Measurements from ENCODE around the gene ST3GAL3.
"Not testable (repeated sequence)": the region's sequence is repeated elsewhere in the genome, so short reads cannot be mapped to it uniquely, and the experiment has no call there.

The ST3GAL3 gene

DNA sequence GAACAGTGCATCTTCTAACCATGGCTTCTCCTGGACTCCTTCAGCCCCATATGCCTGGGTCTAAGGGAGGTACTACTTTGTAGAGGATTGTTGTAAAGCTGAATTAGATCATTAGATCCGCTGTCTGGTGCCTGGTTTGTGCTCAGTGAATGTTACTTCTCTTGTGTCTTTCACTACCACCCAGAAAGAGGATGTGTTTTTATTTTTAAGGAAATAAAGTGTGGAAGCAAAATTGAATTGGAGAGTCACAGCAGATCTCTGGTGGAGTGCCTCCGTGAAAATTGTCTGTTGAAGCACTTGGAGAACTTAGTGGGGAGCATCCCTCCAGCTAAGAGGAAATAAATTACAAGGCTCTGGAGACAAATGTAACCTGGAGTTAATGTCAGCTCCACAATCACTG lies 124.5 kb downstream of the ST3GAL3 start:
- DNase-seq: no peak
- in situ Hi-C loops (cut with HindIII; ENCODE audit: low pct_ligation_motif_present, low pct_unique_long_range_greater_than_20kb, low sequenced_read_pairs): no loop called here

DNA sequence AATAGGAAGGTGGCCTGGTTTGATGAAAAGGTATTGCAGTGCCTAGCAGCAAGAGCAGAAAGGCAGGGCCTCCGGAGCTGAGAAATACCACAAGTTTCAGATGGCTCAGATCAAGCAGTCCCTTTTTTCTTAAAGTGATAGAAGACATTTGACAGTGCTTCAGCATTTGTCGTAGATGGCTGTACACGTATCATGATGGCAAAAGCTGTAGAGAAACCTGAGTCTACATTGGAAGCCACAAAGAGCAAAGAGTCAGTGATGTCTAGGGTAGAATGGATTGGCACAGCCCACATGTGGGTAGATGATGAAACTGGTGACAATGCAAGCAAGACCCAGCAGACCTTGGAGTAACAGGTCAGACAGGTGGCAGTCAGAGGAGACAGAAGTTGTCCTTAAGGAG lies 124.9 kb downstream of the ST3GAL3 start:
- in situ Hi-C loops (cut with HindIII; ENCODE audit: low pct_ligation_motif_present, low pct_unique_long_range_greater_than_20kb, low sequenced_read_pairs): no loop called here
- no peak for DNase-seq

DNA sequence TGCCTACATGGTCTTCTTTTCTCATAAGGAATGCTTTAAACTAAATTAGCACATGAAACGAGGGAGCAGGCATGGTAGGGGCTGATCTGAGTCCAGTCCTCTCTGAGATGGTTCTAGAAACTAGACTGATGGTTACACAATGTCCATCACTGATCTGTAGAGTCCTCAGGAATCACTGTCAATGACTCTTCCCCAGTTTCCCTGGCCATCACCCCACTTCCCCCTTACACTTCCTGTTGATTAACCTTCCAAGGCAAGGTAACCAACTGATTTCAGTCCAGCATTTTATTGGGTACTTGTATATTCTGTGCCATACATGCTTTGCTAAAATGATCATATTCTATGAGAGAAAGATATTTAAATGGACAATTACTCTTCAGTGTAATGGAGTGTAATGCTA lies 125.7 kb downstream of the ST3GAL3 start:
- no peak for DNase-seq
- in situ Hi-C loops (cut with HindIII; ENCODE audit: low pct_ligation_motif_present, low pct_unique_long_range_greater_than_20kb, low sequenced_read_pairs): no loop called here

DNA sequence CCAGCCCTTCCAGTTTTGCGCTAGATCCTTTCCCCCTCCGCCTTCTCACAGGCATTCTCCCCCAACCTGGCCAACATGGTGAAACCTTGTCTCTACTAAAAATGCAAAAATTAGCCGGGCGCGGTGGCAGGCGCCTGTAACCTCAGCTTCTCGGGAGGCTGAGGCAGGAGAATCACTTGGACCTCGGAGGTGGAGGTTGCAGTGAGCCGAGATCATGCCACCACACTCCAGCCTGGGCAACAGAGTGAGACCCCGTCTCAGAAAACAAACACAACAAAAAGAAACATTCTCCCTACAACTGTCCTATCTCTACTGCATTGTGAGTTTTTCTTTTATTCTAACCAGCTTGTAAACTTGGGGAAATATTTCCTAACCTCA lies 126.6 kb downstream of the ST3GAL3 start:
- in situ Hi-C loops (cut with HindIII; ENCODE audit: low pct_ligation_motif_present, low pct_unique_long_range_greater_than_20kb, low sequenced_read_pairs): not testable (repeated sequence)

DNA sequence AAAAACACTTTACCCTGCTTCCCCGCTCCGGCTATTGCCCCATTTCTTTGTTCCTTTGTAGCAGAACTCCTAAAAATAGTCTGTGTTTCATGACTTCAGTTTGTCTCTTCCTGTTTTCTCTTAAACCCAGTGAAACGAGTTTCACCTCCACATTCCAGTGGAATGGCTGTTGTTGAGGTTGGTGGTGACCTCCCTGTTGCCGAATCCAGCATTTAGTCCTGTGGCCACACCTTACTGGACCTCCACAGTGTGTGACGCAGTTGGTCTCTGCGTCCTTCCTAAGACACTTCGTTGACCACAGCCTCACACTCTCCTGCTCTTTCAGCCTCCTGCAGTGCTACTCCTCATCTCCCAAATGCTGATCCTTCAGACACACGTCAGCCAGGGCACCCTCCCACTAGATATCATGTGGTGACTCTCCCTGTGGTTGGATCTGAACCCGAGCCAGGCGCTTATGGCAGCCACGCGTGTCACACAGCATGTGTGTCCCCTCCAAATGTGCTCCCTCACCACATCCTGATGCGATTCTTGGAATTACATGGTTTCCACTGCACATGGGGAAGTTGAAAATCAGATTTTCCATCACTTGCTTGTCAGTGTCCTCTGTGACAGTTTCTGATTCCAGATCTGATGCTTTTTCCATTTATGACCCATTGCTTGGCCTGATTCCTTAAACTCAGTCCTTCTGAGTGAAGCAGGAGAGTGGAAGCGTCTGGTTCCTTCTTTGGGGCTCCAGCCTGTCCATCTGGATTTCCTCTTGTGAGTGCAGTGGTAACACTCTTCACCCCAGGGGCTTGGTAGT lies 127.1 kb downstream of the ST3GAL3 start:
- in situ Hi-C loops (cut with HindIII; ENCODE audit: low pct_ligation_motif_present, low pct_unique_long_range_greater_than_20kb, low sequenced_read_pairs): no loop called here
- no peak for DNase-seq

More for the DNA sequence above, 126.6 kb downstream of the ST3GAL3 start:
- not testable (repeated sequence) for DNase-seq

DNA sequence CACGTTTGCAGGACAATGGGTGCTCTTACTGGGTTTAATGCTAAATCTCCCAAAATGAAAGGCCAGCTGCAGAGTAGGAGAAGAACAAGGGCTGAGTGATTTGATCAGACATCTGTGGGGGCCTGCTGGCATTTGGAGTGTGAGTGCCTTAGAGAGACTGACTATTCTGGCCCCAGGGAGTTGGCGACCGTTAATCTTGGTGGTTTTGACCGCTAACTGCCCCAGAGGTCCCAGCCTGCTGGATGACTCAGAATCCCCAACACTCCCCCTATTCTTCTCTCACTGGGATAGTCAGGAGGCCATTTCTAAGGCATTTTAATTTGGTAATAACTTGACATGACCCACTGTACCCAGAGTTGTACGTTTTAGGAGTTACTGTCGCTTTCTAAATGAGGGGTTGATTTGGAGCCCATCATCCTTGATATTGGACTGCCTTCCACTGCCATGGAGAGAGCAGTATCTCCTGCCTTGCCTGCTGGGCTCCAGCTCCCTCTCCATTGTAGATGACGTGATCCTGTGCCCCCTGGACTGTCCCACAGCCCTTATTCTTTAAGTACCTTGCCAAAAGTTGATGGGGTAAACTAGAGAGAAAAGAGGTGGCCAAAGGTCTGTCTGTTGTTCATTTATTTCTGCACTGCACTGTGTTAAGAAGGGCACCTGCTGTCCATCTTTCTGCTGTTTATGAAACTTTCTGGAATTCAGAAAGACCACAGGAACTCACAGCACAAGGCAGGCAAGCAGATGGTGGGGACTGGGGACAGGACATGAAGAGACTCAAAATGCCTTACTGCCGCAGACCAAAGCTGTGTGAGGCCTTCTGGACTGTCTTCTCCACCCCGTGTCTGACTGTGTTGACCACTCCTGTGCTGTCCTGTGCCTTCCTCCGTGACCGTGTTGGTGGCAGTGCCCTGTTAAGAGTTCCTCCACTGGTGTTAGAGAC lies 128.0 kb downstream of the ST3GAL3 start:
- peak; percentile 51 for DNase-seq

DNA sequence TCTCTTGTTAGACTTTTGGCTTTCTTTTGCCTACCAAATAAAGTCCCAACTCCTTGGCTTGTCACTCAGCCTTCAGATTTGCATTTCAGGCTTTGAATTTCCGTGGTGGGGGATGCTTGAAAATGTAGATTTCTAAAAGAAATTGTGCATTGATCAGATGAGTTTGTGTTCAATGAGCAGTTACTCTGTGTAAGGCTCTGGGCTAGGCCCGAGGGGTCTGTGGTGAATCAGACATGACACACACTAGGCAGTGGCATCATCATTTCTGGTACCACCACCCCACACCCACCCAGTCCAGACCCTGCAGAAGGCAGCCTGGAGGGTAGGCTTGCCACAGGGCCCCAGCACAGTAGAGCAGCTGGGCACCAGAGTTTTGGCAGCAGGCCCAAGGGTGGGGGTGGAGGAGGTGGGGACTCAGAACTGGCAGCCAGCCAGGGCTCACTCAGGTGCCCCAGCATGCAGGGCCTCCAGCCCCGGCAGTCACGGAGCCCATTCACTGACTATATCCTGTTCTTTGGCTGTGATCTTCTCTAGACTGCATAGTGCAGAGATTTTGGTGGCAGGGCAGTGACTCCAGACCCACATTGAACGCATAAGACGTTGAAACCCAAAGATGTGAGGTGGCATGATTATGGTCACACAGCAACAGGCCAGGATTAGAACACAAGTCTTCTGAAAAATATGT lies 129.1 kb downstream of the ST3GAL3 start:
- in situ Hi-C loops (cut with HindIII; ENCODE audit: low pct_ligation_motif_present, low pct_unique_long_range_greater_than_20kb, low sequenced_read_pairs): no loop called here
- peak; percentile 28 for DNase-seq

More for the DNA sequence above, 128.0 kb downstream of the ST3GAL3 start:
- in situ Hi-C loops (cut with HindIII; ENCODE audit: low pct_ligation_motif_present, low pct_unique_long_range_greater_than_20kb, low sequenced_read_pairs): no loop called here

DNA sequence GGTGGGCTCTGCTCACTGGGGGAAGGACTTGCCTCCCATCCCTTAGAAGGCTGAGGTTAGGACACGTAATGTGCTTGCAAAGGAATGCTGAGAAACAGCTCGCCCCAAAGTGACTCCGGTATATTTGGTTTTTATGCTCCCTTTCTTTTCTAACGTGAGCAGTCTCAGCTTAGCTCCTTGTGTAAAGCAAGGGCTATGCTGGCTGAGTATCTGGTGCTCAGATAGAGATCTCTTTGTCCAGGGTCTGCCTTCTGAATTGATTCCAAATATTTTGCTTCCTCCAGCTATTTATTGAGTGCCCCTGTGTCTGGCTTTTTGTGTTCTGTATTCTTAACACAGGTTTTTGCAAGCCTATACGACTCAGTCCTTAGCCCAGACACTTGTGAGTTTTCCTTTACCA lies 131.7 kb downstream of the ST3GAL3 start:
- in situ Hi-C loops (cut with HindIII; ENCODE audit: low pct_ligation_motif_present, low pct_unique_long_range_greater_than_20kb, low sequenced_read_pairs): no loop called here
- DNase-seq: no peak

DNA sequence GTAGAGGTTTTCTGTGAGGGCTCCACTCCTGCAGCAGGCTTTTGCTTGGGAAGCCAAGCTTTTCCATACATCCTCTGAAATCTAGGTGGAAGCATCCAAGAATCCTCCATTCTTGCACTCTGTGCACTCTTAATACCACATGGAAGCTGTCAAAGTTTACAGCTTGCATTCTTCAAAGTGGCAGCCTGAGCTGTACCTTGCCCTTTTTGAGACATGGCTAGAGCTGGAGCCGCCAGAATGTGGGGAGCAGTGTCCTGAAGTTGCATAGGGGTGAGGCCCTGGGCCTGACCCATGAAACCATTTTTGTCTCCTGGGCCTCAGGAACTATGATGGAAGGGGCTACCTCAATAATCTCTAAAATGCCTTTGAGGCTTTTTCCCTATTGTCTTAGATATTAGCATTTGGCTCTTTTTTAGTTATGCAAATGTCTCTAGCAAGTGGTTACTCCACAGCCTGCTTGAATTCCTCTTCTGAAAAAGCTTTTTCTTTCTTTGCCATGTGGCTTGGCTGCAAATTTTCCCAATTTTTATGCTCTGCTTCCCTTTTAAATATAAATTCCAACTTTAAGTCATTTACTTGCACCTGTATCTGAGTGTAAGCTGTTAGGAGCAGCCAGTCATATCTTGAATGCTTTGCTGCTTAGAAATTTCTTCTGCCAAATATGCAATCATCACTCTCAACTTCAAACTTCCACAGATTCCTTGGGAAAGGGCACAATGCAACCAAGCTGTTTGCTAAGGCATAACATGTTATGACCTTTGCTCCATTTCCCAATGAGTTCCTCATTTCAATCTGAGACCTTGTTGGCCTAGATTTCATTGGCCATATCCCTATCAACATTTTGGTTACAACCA lies 134.2 kb downstream of the ST3GAL3 start:
- in situ Hi-C loops (cut with HindIII; ENCODE audit: low pct_ligation_motif_present, low pct_unique_long_range_greater_than_20kb, low sequenced_read_pairs): no loop called here

DNA sequence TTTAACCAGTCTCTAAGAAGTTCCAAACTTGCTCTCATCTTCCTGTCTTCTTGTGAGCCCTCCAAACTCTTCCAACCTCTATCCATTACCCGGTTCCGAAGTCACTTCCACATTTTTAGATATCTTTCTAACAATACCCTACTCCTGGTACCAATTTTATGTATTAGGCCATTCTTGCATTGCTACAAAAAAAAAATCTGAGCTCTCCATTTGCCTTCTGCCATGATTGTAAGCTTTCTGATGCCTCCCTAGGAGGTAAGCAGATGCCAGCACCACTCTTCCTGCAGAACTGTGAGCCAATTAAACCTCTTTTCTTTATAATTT lies 134.8 kb downstream of the ST3GAL3 start:
- no peak for DNase-seq
- in situ Hi-C loops (cut with HindIII; ENCODE audit: low pct_ligation_motif_present, low pct_unique_long_range_greater_than_20kb, low sequenced_read_pairs): no loop called here

More for the DNA sequence above, 134.2 kb downstream of the ST3GAL3 start:
- DNase-seq: no peak

DNA sequence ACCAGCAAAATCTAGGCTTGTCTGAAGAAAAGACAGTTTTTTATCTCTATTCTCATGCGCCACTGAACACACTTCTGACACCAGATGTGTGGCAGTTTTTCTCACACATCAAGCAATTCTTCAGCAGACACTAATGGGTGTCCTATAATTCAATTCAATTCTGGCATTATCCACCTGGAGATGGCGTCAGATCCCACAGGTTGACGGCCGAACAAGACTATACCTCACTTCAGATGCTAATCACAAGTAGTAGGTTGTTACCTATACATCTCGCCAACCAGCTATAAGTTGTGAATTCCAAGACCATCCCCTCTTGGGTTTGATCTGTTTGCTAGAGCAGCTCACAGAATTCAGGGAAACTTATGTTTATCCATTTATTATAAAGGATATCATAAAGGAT lies 136.3 kb downstream of the ST3GAL3 start:
- DNase-seq: no peak
- in situ Hi-C loops (cut with HindIII; ENCODE audit: low pct_ligation_motif_present, low pct_unique_long_range_greater_than_20kb, low sequenced_read_pairs): no loop called here

DNA sequence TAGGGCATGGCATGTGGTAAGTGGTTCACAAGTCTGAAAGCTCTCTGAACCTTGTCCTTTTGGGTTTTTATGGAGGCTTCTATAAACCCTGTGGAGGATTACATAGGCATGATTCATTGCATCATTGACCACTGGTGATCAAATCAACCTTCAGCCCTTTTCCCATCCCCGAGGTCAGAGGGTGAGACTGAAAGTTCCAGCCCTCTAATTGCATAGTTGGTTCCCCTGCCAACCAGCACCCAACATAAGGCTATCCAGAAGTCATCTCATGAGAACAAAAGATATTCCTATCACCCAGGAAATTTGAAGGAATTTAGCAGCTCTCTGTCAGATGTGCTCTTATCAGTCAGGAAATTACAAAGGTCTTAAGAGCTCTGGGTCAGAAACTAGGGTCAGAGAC lies 136.8 kb downstream of the ST3GAL3 start:
- DNase-seq: peak; percentile 11
- in situ Hi-C loops (cut with HindIII; ENCODE audit: low pct_ligation_motif_present, low pct_unique_long_range_greater_than_20kb, low sequenced_read_pairs): no loop called here

DNA sequence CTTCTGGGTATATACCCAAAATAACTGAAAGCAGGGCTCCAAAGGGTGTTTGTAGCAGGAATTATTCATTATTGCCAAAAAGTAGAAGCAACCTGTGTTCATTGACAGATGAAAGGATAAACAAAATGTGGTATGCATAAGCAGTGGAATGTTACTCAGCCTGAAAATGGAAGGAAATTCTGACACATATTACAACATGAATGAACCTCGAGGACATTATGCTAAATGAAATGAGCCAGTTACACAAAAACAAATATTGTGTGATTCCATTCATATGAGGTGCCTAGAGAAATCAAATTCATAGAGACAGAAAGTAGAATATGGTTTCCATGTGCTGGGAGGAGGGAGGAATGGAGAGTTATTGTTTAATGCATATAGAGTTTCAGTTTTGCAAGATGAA lies 140.0 kb downstream of the ST3GAL3 start:
- DNase-seq: no peak
- in situ Hi-C loops (cut with HindIII; ENCODE audit: low pct_ligation_motif_present, low pct_unique_long_range_greater_than_20kb, low sequenced_read_pairs): no loop called here

DNA sequence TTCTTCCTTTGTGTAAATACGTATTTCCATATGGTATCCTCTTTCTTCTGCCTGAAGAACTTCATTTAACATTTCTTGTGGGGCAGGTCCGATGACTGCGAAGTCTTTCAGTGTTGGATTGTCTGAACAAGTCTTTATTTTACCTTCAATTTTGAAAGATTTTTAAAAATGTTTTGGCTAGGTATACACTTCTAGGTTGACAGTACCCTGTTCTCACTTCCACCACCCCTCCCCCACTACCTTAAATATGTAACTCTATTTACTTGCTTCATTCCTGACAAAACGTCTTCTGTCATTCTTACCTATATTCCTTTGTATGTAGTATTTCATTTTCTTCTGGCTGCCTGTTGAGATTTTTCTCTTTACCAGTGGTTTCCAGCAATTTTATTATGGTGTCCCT lies 140.5 kb downstream of the ST3GAL3 start:
- in situ Hi-C loops (cut with HindIII; ENCODE audit: low pct_ligation_motif_present, low pct_unique_long_range_greater_than_20kb, low sequenced_read_pairs): no loop called here
- DNase-seq: no peak

DNA sequence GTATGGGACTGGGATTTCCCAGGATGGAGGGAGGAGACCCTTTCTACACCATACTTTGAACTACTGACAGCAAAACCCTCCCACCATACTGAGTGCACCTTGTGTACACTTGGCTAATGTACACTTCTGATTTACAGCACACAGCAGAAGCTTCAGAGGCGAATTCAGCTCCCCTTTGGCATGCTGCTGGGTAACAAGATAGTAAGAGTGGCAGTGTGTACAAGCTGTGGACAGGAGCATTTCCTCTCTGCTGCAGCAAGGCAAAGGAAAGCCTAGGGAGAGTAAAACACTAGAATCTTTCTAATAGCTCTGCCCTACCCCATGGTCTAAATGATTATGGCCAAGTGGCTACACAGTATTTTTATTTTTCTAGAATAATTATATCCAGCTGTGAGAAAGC lies 142.3 kb downstream of the ST3GAL3 start:
- no peak for DNase-seq
- in situ Hi-C loops (cut with HindIII; ENCODE audit: low pct_ligation_motif_present, low pct_unique_long_range_greater_than_20kb, low sequenced_read_pairs): no loop called here

DNA sequence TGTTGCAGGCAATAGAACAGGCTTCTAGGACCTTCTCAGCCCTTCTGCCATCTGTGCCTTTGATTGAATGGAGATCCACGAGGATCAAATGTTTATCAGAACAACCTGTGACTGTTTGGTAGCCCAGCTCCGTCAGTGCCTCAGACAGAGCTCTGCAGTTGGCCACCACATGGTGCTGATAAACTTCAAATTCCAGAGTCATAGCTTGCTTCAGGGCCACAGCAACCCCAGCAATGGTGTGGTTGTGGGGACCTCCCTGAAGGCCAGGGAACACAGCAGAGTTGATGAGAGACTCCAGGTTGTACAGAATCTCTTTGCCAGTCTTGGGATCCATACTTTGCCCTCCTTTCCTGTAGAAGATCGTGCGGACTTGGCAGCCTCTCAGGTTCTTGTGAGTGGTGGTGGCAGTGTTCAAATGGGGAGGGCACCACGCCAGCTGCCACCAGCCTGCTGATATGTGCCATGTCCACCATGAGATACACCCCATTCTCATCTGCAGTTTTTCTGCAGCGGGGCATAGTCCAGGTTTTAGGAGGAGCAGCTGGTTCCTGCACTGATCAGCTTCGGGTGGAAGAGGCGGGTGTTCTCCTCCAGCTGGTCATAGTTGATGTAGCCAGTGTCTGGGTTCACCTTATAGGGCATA lies 143.4 kb downstream of the ST3GAL3 start:
- DNase-seq: no peak
- in situ Hi-C loops (cut with HindIII; ENCODE audit: low pct_ligation_motif_present, low pct_unique_long_range_greater_than_20kb, low sequenced_read_pairs): no loop called here

DNA sequence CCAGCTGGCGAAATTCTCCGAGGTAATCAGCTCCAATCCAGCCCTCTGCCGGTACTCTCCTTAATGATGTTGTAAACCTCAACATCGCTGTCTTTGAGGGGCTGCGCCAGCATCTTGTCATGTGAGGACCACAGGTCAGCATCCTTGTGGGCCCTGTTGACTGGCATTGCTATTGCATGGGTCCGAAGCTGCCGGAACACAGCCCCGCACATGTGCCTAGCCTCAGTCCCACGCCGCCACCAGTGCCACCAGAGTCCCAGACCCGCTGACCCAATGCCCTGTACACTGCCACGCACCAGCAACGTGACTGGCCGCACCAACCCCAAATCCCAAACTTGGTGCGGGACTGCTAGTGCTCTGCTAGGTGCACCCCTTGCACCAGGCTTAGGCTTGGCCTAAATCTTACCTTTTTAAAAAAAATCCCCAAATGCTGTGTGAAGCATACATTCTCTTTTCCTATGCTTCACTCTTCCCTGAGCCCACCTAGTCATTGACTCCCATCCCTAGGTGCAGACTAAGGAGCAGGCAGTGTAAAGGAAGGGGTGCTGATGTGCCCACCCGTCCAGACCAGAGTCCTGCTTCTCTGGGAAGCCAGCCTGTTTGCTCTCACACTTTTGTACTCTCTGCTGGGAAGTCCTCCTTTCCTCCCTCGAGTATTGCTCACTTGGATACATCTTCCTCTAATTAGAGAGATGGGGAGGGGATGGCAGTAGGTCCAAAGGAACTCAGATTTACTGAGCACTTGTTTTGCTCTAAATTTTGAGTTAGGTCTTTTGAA lies 144.4 kb downstream of the ST3GAL3 start:
- in situ Hi-C loops (cut with HindIII; ENCODE audit: low pct_ligation_motif_present, low pct_unique_long_range_greater_than_20kb, low sequenced_read_pairs): no loop called here
- no peak for DNase-seq
